ENCODE data around the gene DPM1.

DPM1 gene

DNA sequence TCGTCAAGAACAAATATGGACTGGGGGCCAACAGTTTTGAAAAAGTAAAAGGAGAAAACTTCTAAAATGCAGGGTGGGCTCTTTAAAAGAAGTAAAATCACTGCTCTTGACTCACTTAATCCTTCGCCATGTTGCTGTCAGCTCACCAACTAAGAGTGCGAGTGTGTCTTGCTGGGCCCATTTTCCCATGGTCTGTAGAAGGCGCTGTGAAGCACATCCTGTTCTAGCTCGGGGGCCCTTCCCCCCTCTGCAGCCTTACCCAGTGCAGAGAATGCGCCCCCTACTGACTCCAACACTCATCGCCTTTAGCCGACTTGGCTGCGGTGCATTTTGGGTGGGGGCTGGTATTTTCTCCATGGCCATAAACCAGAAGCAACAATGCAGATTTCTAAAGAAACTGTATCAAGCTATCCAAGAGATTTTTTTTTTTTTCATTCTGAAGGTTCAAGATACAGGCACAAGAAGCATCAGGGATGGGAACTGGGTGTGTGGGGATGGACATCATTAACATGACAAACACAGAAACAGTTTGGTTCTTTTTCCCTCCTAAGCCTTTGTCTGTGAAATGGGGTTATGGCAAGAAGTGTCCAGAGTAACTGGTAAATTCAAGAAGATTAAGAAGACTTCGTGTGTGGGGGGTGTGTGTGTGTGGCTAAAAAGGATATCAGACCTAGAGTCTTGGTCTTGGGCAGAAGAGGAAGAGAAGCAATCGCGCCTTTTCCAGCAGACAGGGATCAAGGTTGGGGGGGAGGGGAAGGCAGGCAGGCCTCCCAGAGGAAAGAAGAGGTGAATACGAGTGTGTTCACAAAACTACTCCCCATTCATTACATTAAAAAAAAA lies 28.8 kb downstream of the DPM1 start:
- peak; percentile 84 for DNase-seq

DNA sequence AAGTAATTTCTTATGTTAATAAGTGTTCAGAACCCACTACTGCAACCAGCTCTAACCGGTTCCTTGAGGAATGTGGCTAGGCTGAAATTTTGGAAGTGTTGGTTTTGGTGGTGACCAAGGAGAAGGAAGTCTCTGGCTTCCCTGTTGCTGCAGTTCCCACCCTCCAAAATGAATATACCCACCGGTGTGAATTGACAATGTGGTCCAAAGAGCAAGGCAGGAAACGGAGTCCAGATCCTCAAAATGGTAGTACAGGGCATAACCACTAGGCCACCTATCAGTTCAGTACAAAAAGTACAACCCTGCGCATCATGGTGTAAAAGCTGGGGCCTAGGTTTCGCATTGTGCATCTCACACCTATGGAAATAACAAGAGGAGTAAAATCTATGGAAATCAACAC lies 29.9 kb downstream of the DPM1 start:
- DNase-seq: no peak

DNA sequence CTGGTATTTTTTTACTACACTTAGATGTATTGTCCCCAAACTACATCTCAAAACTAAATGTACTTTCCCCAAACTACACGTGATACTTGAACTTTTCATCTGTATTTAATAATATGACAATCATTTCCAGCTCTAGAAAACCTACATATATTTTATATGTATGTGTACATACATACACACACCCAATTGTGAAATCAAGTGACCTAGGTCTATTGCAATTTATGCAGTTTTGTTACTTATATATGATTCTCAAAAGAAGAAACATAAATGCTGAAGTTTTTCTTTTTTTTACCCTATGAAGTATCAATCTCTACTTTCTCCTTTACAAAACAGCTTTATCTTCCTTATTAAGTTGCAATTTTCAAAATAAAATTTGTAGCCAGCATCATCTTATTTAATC lies 31.8 kb downstream of the DPM1 start:
- no peak for DNase-seq

DNA sequence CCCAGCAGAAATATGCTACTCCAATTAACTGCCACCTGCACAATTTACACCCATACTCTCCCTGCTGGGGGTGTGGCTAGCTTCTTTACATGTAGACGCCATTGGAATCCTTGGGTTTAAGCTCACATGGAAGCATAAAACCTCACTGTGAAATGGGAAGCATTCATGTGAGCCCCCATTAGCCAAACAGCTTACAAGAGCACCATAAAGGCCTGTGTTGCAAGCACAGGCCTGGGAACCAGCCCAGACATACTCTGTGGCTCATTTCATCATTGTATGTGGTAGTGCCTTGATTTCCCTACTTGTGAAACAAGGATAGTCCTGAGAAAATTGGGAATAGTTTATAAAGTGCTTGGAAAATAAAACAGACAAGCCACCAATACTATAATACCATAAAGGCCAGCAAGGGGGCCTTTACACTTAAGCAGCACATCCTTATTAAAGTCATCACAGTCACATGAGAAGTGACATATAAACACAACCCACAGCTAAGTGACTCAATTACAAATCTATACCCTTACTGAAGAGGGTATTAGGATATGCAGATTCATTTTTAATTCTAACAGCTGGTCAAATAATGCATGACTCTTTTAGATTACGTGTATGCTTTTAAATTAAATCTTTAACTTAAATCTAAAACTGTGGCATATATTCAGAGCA lies 33.9 kb downstream of the DPM1 start:
- no peak for DNase-seq

DNA sequence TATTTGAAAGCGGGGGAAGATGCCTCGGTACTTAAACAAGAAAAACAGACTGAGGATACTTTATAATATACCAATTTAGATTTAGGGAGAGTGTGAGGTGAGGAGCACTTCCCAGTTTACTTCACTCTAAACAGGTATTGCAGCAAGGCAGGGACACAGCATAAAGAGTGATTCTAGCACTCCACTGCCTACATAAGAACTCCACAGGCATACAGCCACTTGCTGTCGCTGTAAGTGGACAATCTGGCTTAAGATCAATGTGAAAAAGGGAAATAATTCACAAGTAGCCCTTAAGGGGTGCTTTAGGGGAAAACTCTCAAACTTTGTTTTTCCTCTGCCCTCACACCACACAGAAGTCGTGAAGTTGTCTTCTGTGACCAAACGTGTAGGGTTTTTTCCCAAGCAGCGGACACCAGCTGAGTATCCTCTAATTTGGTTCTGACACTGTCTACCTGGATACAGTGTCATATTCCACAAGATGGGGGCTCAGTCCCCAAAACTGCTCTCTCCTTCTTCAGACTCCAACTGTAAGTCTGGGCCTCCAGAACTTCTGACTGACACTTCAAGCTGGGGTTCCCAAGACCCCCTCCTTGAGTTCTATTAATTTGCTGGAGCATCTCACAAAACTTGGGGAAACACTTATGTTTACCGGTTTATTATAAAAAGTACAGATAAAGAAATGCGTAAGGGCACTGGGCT lies 36.4 kb downstream of the DPM1 start:
- no peak for DNase-seq

DNA sequence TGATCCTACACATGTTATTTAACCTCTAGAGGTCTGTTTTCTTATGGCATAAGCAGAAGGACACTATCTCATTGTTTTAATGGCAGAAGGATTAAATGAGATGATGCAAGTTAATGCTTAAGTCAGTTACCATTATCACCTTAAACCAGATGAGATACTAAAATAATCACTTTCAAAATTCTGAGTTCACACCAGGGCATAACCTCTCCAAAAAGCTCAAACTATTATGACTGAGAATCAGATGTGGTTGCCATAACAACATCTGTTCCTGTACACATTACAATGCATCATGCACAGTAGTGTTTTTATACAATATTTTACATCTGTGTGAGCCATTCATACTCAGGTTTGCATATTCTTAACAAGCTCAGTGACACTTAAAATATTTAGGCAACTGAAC lies 37.3 kb downstream of the DPM1 start:
- DNase-seq: no peak

DNA sequence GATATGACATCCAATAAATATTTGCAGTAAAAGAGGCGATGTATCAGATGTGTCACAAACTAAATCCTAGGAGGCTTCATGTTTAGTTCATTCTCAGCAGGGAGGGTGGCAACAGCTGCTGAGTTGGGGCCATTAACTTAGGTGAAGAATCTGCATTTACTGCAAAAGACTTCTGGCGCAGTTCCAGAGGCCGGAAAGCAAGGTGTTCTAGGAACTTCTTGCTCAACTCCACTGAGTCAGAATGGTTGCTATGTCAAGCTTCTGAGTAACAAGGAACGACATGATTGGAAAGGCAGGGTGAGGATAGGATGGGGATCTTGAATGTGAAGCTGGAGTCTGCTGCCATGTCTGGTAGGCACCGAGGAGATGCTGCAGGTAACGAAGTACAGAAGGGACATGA lies 38.8 kb downstream of the DPM1 start:
- no peak for DNase-seq

DNA sequence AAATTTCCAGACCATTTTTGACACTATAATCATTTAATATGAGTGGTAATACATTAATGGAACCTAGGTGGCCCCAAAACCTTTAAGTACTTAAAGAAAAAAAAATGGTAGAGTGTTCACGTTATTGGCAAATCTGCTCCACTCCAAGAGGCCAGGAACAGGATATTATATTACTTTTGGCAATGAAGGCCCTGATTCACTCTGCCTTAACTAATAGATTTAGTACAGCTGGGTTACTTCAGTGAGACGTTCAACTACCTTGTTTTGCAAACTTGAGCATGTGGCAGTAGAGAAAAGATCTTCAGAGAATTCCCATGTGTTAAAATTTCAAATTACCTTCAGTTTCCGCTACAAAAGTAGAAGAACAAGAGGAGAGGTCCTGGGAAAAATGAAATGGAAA lies 39.9 kb downstream of the DPM1 start:
- no peak for DNase-seq

DNA sequence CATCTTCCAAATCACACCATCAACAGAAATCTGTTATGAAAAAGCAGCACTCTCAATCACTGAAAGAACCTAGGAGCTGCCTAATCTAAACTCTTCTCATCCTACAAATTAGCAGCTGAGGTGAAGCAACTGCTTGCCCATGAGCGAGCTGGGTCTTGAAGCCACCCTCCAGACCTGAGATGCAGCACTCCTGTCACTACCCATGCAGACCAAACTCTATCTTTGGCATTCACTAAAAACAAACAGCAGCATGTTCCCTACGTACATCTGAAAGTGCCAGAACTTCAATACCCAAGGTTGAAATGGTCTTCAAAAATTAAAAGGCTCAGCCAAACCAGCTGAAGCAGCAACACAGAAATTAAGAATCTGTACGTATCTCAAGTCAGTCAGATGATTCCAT lies 41.4 kb downstream of the DPM1 start:
- DNase-seq: no peak

DNA sequence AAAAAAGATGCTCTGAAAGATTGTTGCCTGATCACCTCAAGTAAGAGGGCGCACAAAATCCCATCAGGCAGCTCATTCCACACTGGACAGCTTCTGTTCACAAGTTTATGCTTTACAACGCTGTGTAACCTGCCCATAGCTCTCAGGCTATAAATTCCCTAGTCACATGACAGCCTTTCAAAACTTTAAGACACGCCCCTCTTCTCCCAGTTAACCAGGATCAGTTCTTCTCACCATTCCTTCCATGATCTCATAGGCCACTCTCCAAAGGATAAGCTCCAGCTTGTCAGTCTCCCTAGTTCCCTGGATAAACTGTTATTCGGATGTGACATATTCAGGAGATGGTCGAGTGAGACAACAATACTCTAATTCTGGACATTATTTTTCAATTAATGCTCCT lies 42.1 kb downstream of the DPM1 start:
- DNase-seq: no peak

DNA sequence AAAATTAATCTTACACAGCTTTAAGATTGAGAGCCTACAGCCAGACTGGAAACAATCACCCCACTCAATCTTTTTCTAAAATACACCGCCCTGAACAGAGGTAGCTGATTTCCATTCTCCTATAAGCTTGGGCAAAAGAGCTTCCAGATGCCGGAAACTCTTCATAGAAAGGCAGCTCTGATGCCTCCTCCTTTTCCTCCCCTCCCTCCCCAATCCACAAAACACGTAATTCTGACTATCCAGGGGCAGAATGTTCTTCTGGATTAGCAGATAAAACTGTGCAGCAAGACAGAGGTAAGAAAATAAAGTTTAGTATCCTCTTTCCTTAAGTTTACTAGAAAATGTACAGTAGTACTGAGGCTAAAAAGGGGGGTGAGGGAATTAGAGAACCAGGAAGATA lies 42.9 kb downstream of the DPM1 start:
- no peak for DNase-seq

DNA sequence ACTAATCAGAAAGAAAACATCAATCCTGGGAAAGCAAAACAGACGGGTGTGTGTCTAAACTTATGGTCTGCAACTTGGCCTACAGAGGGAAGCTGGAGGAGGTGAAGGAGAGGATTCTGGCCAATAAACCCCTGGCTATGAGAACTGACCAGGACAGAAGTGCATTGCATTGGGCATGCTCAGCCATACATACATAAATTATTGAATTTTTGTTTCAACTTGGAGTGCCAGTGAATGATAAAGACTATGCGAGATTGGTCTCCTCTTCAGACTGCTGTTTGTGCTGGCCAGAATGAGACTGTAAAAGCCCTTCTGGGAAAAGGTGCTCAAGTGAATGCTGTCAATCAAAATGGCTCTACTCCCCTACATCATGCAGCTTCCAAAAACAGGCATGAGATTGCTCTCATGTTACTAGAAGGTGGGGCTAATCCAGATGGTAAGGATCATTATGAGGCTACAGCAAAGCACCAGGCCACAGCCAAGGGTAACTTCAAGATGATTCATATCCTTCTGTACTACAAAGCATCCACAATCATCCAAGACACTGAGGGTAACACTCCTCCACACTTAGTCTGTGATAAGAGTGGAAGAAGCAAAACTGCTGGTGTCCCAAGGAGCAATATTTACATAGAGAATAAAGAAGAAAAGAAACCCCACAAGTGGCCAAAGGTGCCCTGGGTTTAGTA lies 44.5 kb downstream of the DPM1 start:
- DNase-seq: no peak

DNA sequence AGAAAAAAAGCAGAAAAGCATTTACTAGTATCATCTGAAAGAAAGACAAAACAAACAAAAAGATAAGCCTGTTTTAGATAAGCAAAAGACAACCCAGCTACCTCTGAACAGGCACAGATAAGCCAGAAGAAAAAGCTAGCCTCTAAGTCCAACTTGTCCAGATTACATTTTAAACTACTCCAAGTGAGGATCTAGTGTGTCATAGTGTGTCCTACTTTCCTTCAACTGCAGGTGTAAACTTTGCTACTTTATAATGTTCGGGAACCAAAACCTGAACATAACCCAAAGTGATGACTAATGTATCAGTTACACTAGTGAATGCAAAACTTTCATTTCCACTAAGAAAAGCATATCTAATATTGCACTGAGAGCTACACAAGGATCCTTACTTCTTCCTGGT lies 46.6 kb downstream of the DPM1 start:
- no peak for DNase-seq

DNA sequence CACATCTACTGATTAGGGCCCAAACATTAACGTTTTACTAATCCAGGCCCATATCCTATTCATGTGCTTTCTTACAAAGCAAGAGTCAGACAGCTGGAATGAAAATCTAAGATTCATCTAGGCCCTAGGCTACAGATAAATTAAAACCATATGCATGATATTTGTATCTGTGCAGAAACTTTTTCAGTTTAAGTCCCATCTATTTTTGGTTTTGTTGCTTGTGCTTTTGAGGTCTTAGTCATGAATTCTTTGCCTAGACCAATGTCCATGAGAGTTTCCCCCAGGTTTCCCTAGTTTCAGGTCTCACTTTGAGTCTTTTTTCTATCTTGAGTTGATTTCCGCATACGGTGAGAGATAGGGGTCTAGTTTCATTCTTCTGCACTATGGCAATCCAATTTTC lies 47.3 kb downstream of the DPM1 start:
- DNase-seq: no peak

DNA sequence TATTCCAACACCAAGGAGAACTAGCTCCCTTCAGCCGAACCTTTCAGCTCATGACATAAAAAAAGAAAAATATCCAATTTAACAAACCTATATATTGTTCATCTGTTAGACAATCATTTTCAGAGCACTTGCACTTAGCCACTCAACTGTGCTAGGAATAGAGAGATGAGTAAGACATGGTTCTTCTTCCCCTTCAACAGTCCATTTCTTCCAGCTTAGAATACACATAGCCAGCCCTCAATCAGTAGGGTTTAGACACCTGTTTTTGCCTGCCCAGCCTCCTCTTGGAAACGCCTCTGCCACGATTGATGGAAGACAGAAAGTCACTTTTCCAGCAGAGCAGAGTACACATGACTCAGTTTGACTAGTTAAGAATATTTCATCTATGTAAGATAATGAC lies 48.9 kb downstream of the DPM1 start:
- no peak for DNase-seq

DNA sequence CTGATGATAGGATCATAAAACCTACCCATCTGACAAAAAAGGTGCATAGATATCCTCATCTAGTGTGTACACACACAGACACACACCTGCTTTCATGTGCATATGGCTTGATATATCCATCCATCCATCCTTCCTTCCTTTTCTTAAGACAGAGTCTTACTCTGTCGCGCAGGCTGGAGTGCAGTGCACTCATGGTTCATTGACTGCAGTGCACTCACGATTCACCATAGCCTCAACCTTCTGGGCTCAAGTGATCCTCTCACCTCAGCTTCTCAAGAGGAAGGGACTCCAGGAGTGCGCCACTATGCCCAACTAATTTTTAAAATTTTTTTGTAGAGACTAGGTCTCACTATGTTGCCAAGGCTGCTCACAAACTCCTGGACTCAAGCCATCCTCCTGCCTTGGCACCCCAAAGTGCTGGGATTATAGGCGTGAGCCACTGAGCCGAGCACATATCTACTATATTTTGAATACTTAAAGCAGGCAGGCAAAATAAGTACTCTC lies 54.2 kb downstream of the DPM1 start:
- no peak for DNase-seq

DNA sequence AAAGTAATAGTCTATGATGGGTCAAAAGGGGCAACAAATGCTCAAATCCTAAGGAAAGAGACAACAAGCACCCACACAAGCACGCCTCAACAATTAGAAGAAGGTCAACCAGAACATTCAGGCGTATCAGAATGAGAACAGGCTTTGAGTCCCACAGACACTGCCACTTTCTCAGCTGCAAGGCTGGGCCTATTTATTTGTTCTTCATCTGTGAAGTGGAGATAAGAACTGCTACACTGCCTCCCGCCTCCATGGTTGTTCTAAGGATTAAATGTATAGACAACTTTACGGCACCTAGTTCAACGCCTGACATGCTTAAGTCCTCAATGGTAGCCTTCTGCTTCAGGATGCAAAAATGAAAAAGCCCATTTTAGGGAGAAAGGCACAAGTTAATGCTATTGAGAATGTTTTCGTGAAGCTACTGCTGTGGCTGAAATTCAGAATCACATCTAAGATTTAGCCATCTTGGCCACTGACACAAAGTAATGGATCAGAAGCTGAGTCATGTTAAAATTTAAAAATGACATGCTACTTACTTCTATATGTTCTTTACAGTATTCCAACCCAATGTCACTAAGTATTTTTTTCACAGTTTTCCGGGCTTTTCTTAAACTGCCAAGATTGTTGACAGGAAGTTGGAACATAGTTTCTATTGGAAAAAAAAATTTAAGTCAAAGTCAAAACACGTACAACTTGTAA lies 54.8 kb downstream of the DPM1 start:
- no peak for DNase-seq

DNA sequence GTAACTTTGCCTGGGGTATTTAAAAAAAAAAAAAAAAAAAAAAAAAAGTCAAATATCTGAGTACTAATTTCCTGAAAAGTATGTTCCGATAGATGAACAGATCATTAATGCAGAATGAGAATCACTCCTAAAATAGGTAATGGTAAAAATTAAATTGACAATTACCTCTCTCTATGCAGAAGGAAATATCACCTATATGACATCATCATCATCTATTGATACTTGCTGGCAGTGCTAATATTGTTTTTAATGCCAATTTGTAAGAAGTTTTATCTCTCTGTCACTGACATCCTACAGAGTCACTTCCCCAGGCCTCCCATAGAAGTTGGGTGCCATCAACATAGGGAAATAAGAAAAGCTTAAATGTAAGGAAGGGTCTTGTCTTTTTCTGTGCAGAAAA lies 57.0 kb downstream of the DPM1 start:
- no peak for DNase-seq

DNA sequence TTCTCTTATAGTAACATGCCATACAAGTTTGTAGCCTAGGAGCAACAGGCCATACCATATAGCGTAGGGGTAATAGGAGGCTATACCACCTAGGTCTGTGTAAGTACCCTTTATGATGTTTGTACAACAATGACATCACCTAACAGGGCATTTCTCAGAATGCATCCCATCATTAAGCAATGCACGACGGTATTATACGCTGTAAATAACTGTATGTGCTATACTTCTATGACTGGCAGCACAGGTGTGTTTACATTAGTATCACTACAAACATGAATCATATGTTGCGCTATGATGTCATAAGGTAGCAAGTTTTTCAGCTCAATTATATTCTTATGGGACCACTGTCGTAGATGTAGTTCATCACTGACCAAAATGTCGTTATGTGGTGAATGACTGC lies 58.1 kb downstream of the DPM1 start:
- no peak for DNase-seq

DNA sequence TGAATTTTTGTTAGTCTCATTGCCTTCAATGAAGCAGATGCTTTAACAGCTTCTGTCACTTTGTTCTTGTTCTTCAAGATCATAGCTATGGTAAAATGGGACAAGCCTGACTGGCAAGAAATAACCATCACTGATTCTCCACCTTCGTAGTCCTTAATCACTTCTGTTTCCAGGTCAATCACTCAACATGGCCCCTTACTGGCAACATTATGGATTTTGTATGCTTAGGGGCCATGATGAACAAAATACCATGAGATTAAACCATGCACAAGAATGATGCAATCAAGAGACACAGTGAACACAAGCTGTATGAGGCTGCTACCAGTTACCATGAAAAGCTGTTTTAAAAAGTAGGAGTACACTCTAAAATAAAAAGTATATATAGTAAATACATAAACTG lies 59.9 kb downstream of the DPM1 start:
- no peak for DNase-seq

DNA sequence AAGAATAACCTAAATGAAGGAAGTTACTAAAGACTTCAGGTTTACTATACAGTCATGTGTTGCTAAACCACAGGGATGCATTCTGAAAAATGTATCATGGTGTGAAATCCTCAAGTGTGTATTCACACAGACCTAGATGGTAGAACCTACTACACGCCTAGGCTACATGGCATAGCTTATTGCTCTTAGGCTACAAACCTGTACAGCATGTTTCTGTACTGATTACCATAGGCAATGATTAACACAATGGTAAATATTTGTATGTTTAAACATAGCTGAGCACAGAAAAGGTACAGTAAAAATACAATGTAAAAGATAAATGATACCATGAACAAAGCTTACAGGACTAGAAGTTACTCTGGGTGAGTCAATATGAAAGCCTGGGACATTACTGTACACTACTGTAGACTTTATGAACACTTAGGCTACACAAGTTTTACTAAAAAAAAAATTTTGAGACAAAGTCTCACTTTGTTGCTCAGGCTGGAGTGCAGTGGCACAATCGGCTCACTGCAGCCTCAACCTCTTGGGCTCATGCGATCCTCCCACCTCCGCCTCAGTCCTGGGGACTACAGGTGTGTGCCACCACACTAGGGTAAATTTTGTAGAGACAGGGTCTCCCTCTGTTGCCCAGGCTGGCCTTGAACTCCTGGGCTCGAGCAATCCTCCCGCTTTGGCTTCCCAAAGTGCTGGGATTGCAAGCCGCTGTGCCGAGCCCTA lies 63.1 kb downstream of the DPM1 start:
- no peak for DNase-seq

DNA sequence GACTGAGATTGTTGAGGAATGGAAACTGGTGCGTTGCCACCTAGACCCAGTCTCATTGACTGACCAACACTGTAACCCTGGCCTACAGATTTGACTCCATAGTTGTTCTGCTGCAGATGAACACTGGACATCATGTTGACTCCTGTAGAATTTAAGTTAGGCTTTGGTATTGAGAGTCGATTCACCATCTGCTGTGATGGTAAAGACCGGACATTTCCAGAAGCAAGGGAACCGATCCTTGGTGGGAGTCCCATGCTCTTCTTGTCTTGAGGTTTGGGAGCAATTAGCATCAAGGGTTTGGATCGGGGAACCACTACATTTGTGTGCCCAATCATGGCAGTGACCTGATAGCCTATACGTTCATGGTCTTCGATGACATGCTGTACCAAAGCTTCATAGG lies 64.7 kb downstream of the DPM1 start:
- no peak for DNase-seq

All from activated effector memory CD4-positive, alpha-beta T cell treated with Interleukin-2 at 50 U/mL for 16 hours (primary cell).